Stimulated activated CD4-positive, alpha-beta T cell treated with anti-CD3 and anti-CD28 coated beads, Interleukin-15, amount 100 ng/mL, for 24 hours (primary cell): ENCODE measurements around the gene PRSS36.
"Not testable (repeated sequence)": the region's sequence is repeated elsewhere in the genome, so short reads cannot be mapped to it uniquely, and the experiment has no call there.

Experiments
- DNase-seq: peaks from one replicate; pipeline ENCODE4 v3.0.0-alpha.2; 2020

The PRSS36 gene

GRCh38 chr16:31141489-31142108 lies 8.3 kb downstream of the PRSS36 start:
- no peak for DNase-seq

GRCh38 chr16:31141071-31141469 lies 8.8 kb downstream of the PRSS36 start:
- not testable (repeated sequence) for DNase-seq

- DNase-seq: no peak
Measured at GRCh38 chr16:31138621-31139578, 11.0 kb downstream of the PRSS36 start.

DNA sequence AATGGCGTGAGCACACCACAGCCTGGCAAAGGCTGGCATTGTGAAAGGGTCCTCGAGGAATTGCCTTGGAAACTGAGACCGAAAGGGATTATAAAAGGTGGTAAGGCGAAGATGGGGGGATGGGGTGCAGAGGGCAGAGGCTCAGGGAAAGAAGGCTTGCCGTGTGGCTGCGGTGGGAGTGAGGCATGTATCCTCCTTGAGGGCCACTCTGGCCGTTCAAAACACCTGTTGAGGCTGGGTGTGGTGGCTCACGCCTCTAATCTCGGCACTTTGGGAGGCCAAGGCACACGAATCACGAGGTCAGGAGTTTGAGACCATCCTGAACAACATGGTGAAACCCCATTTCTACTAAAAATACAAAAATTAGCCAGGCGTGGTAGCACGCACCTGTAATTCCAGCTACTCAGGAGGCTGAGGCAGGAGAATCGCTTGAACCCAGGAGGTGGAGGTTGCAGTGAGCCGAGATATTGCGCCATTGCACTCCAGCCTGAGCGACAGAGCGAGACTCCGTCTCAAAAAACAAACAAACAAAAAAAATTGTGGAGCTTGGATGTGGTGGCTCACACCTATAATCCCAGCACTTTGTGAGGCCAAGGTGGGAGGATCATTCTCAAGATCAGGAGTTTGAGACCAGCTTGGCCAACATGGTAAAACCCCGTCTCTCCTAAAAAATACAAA lies 12.9 kb downstream of the PRSS36 start:
- not testable (repeated sequence) for DNase-seq

DNA sequence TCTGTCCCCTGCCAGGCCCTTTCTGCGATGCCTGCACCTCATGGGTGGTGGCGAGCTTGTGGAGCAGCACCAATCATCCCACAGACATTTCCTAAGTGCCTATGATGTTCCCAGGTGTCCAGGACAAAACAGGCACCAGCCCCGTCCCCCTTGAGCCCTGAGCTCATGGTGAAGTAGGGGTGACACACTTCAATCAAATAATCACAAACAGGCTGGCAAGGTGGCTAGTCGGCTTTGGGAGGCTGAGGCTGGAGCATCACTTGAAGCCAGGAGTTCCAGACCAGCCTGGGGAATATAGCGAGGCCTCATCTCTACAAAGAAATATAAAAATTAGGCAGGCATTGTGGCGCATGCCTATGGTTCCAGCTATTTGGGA lies 13.6 kb downstream of the PRSS36 start:
- DNase-seq: no peak

DNA sequence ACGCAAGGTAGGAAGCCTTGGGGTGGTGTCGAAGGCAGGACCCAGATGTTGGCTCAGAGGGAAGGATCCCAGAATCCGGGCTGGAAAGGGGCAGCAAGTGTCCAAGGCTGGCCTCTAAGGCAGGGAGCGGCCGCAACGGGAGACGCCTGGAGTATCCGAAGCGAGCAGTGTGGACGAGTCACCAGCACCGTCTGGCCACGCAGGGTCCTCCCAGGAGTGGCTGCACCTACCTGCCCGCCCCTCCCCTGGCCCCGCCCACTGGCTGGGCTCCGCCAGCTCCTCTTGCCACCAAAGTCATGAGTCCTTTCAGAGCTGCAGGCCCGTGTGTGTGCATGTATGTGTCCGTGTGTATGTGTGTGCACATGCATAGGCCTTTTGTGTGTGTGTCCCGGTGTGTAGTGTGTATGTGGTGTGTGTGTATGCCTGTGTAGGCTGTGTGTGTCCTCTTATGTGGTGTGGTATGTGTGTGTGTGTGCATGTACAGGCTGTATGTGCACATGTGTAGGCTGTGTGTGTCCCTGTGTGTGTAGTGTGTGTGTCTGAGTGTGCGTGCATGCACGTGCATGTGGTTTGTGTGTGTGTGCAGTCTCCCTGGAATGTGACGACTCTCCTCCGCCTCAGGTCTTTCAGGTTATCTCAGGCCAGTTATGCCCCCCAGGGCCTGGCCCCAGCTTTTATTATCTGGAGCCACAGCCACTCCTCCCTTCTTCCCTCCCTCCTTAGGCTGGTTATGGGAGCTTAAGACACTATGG lies 14.2 kb downstream of the PRSS36 start, which contains the start of gene PRSS8:
TSS of gene PRSS8 (minus strand) at position 193 of the 752 bp plus-strand sequence. CDS start 229 bp downstream, outside the sequence.
- no peak for DNase-seq

DNA sequence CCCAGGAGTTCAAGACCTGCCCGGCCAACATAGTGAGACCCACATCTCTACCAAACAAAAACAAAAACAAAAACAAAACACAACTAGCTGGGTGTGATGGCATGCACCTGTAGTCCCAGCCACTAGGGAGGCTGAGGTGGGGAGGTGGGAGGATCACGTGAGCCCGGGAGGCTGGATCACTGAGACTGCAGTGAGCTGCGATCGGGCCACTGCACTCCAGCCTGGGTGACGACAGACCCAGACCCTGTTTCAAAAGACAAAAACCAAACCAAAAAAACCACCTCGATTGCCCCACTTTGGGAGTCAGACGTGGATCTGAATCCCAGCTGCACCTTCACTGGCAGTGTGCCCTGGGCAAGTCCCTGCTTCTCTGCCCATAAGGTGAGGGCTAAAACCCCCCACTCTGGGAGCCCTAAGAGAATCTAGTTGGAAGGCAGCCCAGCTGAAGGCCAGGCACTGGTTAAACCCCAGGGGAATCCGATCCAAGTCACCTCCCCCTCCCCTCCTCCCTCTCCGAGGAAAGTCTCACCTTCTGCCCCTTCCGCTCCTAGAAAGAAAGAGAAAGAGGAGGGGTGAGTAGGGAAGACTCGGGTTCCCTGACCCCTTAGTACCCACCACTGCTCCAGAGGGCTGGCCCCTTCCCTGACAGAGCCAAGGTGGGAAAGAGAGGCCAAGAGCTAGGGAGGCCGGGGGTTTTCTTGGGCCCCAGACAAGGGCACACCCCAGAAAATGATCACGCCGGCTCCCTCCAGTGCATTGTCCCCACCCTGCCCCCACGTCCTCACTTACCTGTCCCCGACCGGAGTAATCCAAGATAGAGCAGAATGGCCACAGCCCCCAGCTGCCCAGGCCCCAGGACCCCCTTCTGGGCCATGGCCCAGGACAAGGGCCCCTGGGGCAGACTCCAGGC lies 15.0 kb downstream of the PRSS36 start:
- no peak for DNase-seq

DNA sequence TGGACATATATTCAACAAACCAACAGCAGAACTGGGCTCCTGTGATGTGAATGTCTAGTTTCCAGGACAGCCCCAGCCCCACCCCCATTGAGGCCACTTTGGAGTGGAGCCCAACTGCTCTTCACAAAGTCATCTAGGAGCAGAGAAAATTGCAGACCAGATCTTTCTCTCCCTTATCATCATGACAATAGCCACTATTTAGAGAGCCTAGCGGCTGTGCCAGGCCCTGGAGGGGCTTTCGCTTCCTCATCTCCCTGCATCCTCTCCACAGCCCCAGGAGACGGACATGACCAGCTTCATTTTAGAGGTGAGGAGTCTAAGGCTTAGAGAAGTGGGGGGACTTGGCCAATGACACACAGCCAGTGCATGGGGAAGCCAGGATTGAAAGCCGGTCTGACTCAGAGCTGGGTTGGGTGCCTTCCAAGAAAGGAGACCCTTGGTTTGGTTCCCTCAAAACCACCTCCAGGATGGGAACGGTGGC lies 15.7 kb downstream of the PRSS36 start:
- DNase-seq: no peak

- no peak for DNase-seq
Measured at GRCh38 chr16:31133046-31133501, 16.8 kb downstream of the PRSS36 start.

- DNase-seq: no peak
Measured at GRCh38 chr16:31132303-31132979, 17.4 kb downstream of the PRSS36 start.

DNA sequence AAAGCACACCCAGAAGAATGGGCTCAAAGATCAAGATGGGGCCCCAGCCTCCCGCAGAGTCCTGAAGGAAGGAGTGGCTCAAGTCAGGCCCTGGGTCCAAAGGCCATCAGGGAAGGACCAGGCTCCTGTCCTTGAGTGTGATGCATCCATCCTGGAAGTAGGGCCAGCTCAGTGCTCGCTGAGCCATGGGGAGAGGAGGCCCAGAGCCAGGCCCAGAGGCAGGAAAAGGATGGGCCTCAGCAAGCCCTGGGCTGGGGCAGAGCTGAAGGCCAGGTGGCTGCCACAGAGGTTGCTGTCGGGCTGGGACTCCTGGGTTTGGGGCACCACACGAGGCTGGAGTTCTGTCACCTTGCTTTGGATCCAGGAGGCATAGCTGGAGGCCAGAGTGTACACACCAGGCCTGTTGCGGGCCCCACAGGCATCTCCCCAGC lies 18.0 kb downstream of the PRSS36 start:
- DNase-seq: no peak

DNA sequence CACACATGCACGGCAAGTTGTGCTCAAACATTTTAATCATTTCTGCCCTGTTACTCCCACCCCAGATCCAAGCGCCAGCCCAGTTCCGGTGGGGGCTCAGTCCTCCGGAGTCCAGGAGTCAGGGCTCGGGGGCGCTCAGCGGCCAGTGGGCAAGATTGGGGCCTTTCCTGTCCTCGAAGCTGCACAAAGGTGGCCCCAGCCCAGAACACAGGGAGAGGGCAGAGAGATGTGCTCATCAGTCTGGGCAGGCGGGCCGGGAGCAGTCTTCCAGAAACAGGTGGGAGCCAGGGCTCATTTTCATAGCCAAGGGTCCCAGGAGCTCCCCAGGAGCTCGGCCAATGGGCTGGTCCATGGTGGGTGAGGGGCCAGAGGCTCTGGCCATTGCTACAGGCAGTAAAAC lies 18.4 kb downstream of the PRSS36 start:
- DNase-seq: no peak

GRCh38 chr16:31130899-31131298 lies 19.0 kb downstream of the PRSS36 start:
- no peak for DNase-seq

DNA sequence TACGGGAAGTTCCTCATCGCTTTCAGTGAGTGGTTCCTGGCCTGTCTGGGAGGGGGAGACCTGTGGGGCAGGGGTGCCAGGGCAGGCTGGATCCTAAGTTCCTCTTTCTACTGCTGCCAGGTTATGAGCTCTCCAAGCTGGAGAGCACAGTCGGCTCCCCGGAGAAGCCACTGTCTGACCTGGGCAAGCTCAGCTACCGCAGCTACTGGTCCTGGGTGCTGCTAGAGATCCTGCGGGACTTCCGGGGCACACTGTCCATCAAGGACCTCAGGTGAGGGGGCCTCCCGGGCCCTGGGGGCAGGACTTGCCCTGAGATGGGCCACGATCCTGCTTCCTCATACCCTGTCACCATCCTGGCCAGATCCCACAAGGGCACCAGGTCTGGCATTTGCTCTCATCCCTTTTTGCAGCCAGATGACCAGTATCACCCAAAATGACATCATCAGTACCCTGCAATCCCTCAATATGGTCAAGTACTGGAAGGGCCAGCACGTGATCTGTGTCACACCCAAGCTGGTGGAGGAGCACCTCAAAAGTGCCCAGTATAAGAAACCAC lies 19.5 kb downstream of the PRSS36 start:
- DNase-seq: no peak

DNA sequence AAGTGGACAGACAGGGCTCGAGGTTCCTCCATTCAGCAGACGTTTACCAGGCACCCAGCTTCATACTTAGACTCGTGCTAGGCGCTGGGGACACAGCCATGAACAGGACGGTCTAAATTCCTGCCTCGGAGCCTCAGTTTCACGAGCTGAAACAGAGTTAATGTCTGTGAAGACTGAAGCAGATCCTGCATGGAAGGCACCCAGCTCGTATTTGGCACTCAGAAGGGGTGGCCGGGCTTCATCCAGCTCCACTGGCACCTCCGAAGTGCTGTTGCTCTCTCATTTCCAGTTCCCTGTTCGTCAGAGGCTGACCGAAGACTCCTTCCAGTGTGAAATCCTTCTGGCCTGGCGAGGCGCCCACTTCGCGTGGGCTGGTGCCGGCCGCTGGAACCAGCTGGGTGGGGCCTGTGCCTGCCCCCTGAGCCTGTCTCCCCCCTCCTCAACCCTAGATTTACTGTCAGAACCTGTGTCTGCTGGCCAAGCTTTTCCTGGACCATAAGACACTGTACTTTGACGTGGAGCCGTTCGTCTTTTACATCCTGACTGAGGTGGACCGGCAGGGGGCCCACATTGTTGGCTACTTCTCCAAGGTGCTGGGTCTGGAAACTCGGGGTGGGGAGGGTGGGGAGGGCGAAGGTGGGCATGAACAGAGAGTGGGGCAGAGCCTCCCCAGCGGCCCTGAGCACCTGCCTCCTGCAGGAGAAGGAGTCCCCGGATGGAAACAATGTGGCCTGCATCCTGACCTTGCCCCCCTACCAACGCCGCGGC lies 20.1 kb downstream of the PRSS36 start:
- DNase-seq: no peak

GRCh38 chr16:31128711-31129567 lies 20.9 kb downstream of the PRSS36 start:
- DNase-seq: no peak

- DNase-seq: no peak
Measured at GRCh38 chr16:31127182-31127581, 22.7 kb downstream of the PRSS36 start.

GRCh38 chr16:31125844-31126243 lies 24.0 kb downstream of the PRSS36 start:
- no peak for DNase-seq

GRCh38 chr16:31120129-31120528 lies 29.7 kb downstream of the PRSS36 start:
- DNase-seq: no peak
